Muscle of leg (tissue), 11 donors: Measurements from ENCODE around the gene CTSA. TPM values are rescaled to one million over a fixed set of nuclear protein-coding genes. Genes with fewer than 3 reads are reported as not detected.

Experiments used
- DNase-seq: peaks from one replicate; pipeline ENCODE4 v3.0.0; 2013
- H3K27ac ChIP-seq: one replicate; pipeline ENCODE4 v1.5.1; 2013; ENCODE audit warnings: mild to moderate bottlenecking, low read length, control low read depth
- H3K27me3 ChIP-seq: one replicate; pipeline ENCODE4 v1.6.1; 2013; ENCODE audit warnings: low read length; ENCODE audit not compliant: control insufficient read depth, insufficient read depth
- H3K36me3 ChIP-seq: one replicate; pipeline ENCODE4 v1.6.1; 2013; ENCODE audit warnings: low read length; ENCODE audit not compliant: control insufficient read depth, insufficient read depth
- H3K4me1 ChIP-seq: one replicate; pipeline ENCODE4 v1.6.1; 2013; ENCODE audit warnings: low read length; ENCODE audit not compliant: control insufficient read depth, insufficient read depth
- H3K4me3 ChIP-seq: one replicate; pipeline ENCODE4 v1.5.1; 2013; ENCODE audit warnings: low read length, control low read depth
- H3K9me3 ChIP-seq: replicated peaks from 2 replicates; pipeline ENCODE4 v1.6.1; 2013; ENCODE audit warnings: low read depth, low read length; ENCODE audit not compliant: control insufficient read depth
- WGBS: methylation state at CpG from one replicate; pipeline ENCODE4 v1.1.5; 2013; ENCODE audit warnings: missing lambda C conversion rate; ENCODE audit not compliant: insufficient coverage; 5-methylcytosine and 5-hydroxymethylcytosine counted together
- polyA plus RNA-seq, 8 donors: library from polyadenylated mRNA; unstranded; fragments of 120-200 nt; gene quantifications; one replicate each; pipeline versions ENCODE4 v1.2.1 to v1.2.3, GENCODE V29; 2013; ENCODE audit warnings: inconsistent platforms in 1 of 8, low replicate concordance in 1 of 8; ENCODE audit not compliant: insufficient read length in 8 of 8, insufficient read depth in 1 of 8
- total RNA-seq: library from RNA; stranded (reverse); fragments of 120-200 nt; gene quantifications from one replicate; pipeline ENCODE4 v1.2.4, GENCODE V29; 2013

The CTSA gene
- total and polyA plus RNA-seq, 9 donors = 38.9 to 97.4 (median 66.5) TPM

DNA sequence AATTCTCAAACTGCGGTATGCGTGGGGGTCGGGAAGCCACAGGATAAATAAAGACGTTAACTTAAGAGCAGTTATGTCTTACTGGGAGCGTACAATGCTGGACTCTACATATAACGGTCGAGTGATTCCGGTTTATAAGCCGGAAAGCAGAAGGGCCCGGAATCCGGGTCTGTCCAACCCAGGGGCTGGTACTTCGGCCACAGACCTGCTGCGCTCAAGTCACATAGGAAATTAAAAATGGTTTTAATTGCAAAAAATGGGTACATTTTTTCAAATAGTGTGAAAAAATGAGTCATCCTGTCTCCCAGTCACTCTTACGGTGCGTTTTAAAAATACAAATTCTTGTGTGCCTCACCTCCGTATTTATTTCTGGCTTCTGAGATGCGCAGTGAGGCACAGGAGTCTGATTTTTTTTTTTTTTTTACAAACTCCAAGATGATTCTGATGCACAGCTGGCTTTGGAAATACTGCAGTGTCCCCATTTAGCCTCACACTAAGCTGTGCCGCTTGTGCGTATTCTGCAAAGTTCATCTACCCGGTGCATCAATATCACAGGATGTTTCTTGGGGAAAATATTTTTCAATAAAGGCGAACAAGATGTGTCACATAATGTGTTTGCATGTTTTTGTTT is 44.4 kb downstream of the CTSA start:
- peaks cover 39% of the 10 kb centered on the region for H3K36me3 ChIP-seq
- 0% methylated on average over 13 of the region's 21 CpGs for WGBS

DNA sequence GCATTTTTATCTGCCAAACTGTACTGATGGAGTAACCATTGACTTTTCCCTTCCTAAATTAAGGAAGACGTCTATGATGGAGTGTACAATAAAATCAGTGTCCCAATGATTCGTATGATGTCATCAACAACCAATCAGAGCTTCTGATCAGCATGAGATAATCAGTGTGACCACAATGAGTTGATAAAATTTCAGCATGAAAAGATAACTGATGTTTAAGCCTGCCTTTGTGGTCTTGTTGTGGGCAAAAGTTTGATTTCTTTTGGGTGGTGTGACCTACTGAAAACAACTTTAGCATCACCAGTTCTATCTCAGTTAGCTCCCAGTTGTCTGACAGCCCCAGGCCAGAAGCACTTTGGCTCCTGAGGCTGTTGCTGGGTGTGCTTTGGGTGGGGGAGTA is 46.6 kb downstream of the CTSA start:
- peaks cover 54% of the 10 kb centered on the region for H3K36me3 ChIP-seq
- WGBS = 100% methylated on average over 1 of the region's 2 CpGs
- H3K27ac ChIP-seq = no peak overlapping the region
- peaks cover 18% of the 10 kb centered on the region for H3K4me1 ChIP-seq
- H3K27me3 ChIP-seq = no peaks in the 10 kb centered on the region
- DNase-seq = no peak
- no peaks in the 10 kb centered on the region for H3K9me3 ChIP-seq
- H3K4me3 ChIP-seq = no peak overlapping the region

More for the DNA sequence above, 44.4 kb downstream of the CTSA start:
- no peaks in the 10 kb centered on the region for H3K9me3 ChIP-seq
- DNase-seq = no peak
- no peaks in the 10 kb centered on the region for H3K27me3 ChIP-seq
- H3K4me3 ChIP-seq = peak overlapping the region; percentile 65
- peak overlapping the region; percentile 90 for H3K27ac ChIP-seq
- peaks cover 18% of the 10 kb centered on the region for H3K4me1 ChIP-seq

DNA sequence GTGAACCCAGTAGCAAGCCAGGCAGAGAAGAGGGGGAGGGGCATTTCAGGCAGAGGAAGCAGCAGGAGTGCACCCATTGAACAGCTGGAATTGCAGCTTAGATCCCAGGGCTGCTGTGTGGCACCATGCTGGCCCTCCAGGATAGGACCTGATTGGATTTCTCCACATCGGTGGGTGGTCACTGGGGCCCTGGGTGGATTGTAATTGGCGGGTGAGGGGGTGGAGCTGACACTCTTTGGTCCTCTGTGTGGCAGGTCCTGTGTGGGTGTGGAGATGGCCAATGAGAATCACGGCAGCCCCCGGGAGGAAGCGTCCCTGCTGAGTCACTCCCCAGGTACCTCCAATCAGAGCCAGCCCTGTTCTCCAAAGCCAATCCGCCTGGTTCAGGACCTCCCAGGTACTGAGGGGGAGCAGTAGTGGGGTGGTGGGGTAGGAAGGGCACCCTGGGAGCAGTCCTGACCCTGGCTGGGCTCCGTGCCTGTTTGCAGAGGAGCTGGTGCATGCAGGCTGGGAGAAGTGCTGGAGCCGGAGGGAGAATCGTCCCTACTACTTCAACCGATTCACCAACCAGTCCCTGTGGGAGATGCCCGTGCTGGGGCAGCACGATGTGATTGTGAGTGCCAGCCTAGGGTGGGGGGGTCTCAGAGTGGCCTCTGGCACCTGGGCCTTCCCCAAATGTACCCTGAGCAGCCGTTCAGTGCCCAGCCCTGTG is 47.7 kb downstream of the CTSA start:
- WGBS = 89% methylated on average over 5 of the region's 13 CpGs

DNA sequence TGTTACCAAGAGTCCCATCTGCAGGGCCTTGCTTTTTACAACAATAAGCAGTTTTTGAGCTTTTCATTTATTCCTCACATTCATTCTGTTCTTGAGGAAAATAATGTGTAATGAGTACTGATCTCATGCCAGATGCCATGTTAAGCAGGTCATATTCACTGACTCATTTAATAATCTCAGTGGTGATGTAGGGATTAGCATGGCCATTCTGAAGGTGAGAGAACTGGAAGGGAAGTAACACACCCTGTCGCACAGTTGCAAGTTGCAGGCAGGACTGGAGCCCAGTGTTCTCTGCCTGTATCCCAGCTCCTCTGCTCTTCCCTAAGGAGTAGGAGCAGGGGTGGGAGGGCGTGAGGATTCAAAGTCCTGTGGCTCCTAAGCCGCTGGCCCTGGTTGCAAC is 48.9 kb downstream of the CTSA start:
- H3K4me3 ChIP-seq = no peak overlapping the region
- no peaks in the 10 kb centered on the region for H3K9me3 ChIP-seq
- H3K36me3 ChIP-seq = peaks cover 74% of the 10 kb centered on the region
- H3K4me1 ChIP-seq = peaks cover 5% of the 10 kb centered on the region
- H3K27me3 ChIP-seq = no peaks in the 10 kb centered on the region
- no peak overlapping the region for H3K27ac ChIP-seq
- no peak for DNase-seq
- 86% methylated on average over 1 of the region's 3 CpGs for WGBS

More for the DNA sequence above, 47.7 kb downstream of the CTSA start:
- no peaks in the 10 kb centered on the region for H3K9me3 ChIP-seq
- no peaks in the 10 kb centered on the region for H3K27me3 ChIP-seq
- peaks cover 9% of the 10 kb centered on the region for H3K4me1 ChIP-seq
- H3K27ac ChIP-seq = no peak overlapping the region
- no peak for DNase-seq
- peaks cover 63% of the 10 kb centered on the region for H3K36me3 ChIP-seq
- no peak overlapping the region for H3K4me3 ChIP-seq

DNA sequence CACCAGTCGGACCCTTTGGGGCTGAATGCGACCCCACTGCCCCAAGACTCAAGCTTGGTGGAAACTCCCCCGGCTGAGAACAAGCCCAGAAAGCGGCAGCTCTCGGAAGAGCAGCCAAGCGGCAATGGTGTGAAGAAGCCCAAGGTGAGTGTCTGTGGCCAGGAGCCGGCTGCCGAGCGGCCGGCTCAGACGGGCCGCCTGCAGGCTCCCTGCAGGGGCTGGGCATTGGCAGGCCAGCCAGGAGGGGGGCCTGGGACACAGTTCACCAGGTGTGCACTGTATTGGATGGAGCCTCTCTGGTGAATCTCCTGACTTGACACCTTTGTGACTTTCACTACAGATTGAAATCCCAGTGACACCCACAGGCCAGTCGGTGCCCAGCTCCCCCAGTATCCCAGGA is 49.3 kb downstream of the CTSA start:
- H3K4me1 ChIP-seq = peaks cover 5% of the 10 kb centered on the region
- H3K27me3 ChIP-seq = no peaks in the 10 kb centered on the region
- no peaks in the 10 kb centered on the region for H3K9me3 ChIP-seq
- no peak overlapping the region for H3K4me3 ChIP-seq
- DNase-seq = no peak
- 92% methylated on average over 10 of the region's 13 CpGs for WGBS
- H3K36me3 ChIP-seq = peaks cover 79% of the 10 kb centered on the region
- H3K27ac ChIP-seq = no peak overlapping the region

DNA sequence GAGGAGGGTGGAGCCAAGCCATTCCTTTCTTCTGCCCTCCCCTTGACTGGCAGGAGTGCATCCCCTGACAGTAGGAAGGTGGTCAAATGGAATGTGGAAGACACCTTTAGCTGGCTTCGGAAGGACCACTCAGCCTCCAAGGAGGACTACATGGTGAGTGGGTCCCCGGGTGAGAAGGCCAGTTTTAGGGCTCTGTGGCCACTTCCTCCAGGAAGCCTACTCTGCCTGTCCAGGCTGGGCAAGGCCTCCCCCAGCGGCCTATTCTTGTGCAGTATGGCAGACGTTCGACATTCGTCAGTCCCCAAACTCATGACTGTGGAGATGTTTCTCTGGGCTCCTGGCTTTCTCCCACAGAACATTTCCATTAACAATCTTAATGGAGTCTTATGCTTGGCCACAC is 52.5 kb downstream of the CTSA start:
- Histone ChIP-seq H3K9me3 (no peaks in the 10 kb centered on the region), H3K4me1 (no peaks in the 10 kb centered on the region), H3K36me3 (peaks cover 93% of the 10 kb centered on the region), H3K27me3 (no peaks in the 10 kb centered on the region), H3K4me3 (no peak overlapping the region), H3K27ac (no peak overlapping the region)
- no peak for DNase-seq
- WGBS = 87% methylated on average over 6 of the region's 6 CpGs

DNA sequence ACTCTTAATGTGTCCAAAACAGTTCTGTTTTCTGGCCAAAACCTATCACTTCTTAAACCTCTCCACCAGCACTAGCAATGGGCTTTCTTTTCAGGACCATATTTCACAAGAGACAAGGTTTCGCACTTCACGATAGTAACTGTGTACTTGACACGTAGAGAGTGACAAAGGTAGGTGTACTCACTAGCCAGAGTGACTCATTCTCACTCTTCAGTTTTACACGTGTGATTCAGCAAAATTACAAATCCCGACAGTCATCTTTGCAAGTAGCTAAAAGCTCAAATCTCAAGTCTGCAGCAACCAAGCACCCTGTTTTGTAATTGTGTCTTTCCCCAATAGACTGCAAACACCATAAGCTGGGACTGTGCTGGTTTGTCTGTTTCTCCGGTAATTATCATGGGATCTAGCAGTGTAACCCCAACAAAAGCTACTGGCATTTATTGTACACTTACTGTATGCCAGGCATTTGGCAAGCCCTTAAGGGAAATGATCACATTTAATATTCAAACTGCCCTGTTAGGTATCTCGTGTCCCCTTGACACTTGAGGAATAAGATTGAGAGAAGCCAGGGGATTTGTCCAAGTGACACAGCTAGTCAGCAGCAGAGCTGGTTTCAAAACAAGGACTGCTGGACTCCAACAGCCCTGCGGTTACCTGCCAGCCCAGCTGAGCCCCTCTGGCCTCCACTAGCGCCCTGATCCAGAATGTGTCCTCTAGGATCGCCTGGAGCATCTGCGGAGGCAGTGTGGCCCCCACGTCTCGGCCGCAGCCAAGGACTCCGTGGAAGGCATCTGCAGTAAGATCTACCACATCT is 53.2 kb downstream of the CTSA start:
- no peak overlapping the region for H3K4me3 ChIP-seq
- H3K9me3 ChIP-seq = no peaks in the 10 kb centered on the region
- no peak overlapping the region for H3K27ac ChIP-seq
- DNase-seq = no peak
- H3K27me3 ChIP-seq = no peaks in the 10 kb centered on the region
- 85% methylated on average over 12 of the region's 15 CpGs for WGBS
- H3K4me1 ChIP-seq = peaks cover 5% of the 10 kb centered on the region
- peaks cover 93% of the 10 kb centered on the region for H3K36me3 ChIP-seq

DNA sequence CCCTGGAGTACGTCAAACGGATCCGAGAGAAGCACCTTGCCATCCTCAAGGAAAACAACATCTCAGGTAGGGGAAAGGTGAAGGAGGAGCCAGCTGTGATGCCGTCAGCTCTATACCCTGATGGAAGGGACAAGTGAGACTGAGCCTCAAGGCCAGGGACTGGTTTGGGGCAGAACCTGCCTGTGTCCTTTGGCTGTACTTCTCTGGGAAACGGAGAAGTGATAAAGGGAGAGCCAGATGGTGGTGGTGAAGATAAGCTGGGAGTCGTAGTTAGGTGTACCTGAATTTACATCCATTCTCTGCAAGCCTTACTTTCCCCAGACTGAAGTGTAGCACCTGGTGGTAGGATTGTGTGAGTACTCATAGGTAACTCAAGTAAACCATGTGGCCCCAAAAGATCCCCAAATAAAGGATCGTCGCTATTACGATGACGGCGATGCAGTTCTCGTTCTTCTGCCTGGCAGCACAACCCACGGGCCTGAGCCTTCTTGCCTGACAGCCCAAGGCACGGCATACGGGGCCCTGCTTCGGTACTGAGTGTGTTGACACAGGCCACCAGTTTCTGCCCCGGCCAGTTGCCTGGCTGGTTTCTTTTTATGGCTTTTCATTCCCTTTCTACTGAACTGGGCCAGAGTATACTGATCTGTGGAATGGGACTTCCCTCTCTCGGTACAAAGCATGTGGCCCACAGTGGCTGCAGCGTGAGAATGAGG is 54.0 kb downstream of the CTSA start:
- H3K4me1 ChIP-seq = peaks cover 5% of the 10 kb centered on the region
- no peaks in the 10 kb centered on the region for H3K9me3 ChIP-seq
- H3K4me3 ChIP-seq = no peak overlapping the region
- WGBS = 84% methylated on average over 14 of the region's 19 CpGs
- H3K36me3 ChIP-seq = peaks cover 93% of the 10 kb centered on the region
- no peak overlapping the region for H3K27ac ChIP-seq
- no peaks in the 10 kb centered on the region for H3K27me3 ChIP-seq
- no peak for DNase-seq

DNA sequence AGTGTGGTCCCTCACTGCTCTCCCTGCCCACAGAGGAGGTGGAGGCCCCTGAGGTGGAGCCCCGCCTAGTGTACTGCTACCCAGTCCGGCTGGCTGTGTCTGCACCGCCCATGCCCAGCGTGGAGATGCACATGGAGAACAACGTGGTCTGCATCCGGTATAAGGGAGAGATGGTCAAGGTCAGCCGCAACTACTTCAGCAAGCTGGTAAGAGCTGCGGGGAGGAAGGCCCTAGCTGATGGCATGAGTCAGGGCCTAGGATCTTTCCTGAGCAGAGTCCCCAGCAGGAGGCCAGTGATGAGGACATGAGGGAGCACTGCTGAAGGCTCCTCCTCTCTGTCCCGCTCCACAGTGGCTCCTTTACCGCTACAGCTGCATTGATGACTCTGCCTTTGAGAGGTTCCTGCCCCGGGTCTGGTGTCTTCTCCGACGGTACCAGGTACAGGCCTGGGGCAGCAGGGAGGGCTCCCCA is 54.6 kb downstream of the CTSA start:
- H3K36me3 ChIP-seq = peaks cover 93% of the 10 kb centered on the region

More for the DNA sequence above, 54.6 kb downstream of the CTSA start:
- DNase-seq = no peak
- no peaks in the 10 kb centered on the region for H3K9me3 ChIP-seq
- peaks cover 5% of the 10 kb centered on the region for H3K4me1 ChIP-seq
- no peak overlapping the region for H3K4me3 ChIP-seq
- 80% methylated on average over 13 of the region's 13 CpGs for WGBS
- no peaks in the 10 kb centered on the region for H3K27me3 ChIP-seq
- H3K27ac ChIP-seq = no peak overlapping the region
